Nucleus accumbens (tissue), 56 donors: Measurements from ENCODE around the gene ANKRD27.
"Not testable (repeated sequence)": the region's sequence is repeated elsewhere in the genome, so short reads cannot be mapped to it uniquely, and the experiment has no call there.

ENCODE experiments used
- DNase-seq, 56 donors: peaks; one replicate each; lab custom pipeline; 2025; lab: John Stamatoyannopoulos, UW

Gene ANKRD27

DNA sequence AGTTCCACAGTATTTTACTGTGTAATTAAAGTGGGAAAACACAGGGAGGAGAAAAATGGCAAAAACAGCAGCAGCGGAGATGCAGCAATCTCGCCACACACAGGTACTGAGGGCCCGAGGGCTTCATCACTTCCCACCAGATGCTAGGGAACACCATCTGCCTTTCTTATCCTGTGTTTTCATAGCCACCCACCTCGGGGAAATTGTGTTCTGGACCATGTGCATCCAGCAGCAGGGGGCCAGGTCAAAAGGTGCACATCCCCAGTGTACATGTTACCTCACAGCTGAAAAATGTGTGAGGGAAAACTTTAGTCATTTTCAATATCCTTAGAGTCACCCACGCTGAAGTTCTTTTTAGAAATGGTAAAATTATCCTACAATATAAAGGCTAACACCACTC is 63.8 kb downstream of the ANKRD27 start:
- DNase-seq, result no peak

DNA sequence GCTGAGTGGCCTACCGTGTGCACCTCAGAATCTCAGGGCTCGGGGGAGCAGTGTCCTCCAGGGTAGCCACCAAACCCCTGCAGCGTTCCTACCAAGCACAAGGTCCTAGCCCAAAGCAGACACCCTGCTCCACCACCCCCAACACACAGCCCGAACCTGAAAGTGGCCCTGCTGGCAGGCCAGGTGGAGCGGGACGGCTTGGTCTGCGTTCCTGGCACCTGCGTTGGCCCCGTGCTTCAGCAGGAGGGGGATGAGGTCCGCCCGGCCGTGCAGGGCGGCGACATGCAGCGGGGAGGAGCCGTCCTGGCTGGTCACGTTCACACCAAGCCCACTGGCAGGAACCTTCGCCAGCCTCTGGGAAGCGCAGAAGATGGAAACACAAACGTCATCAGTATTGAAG is 67.5 kb downstream of the ANKRD27 start:
- no peak for DNase-seq

DNA sequence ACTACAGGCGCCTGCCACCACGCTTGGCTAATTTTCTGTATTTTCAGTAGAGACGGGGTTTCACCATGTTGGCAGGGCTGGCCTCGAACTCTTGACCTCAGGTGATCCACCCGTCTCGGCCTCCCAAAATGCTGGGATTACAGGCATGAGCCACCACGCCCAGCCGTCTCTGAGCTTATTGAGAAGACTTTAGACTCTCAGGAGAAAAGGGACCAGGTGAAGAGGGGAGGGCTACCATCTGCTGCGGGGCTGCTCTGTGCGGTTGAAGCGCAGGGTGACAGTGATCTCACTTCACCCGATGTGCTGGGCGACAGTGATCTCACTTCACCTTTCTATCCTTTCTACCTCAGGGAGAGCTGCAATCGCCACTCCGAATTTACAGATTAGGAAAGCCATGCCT is 68.7 kb downstream of the ANKRD27 start:
- no peak for DNase-seq

DNA sequence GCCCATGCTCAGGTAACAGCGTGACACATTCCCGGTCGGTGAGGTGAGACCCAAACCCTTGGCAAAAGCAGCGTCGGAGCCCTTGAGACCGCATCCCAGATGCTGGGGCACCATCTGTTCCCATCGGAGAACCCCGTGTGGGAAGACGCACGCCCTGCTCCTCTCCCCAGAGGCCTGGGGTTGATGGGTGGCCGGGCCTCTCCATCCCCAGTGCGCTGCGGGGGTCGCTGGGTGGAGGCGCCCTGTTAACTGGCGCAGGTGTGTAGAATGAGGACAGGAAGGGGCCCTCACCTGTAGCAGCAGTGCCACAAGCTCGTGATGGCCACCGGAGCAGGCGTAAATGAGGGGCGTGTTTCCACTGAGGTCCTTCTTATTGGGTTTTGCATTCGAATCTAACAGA is 69.4 kb downstream of the ANKRD27 start:
- no peak for DNase-seq

DNA sequence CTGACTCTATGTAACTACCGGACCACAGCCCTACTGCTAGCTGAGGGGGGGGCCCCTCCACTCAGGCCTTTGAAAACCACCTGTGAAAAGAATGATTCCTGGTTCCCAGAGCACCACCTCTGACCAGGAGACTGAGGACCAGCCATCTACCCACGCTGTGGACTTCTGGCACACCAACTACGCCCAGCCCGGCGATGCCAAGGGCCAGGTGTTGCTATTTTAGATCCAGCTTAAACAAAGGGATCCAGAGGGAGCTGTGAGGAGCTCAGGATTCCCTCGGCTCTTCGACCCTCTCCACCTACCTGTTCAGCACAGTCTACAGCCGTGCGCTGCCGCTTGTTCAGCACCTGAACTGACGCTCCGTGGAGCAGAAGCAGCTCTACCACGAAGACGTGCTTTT is 71.0 kb downstream of the ANKRD27 start:
- no peak for DNase-seq

DNA sequence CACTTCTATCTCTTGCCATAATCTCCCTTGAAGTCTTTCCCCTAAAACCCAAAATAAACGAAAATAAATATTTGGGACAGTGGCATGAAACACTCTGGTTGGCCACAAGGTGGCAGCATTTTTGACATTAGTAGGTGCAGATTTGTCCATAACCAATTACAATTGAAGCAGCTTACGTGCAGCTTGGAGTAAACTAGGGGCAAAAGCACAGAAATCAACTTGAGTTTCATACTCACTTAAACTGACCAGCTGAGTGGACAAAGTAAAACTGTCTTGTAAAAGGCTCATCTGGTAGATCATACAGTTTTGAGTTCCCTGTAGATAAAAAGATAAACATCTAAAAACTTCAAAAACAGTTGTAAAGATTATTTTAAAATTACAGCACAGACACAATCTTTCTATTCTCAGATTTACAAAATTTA is 75.2 kb downstream of the ANKRD27 start:
- DNase-seq, result peak in 8 of 56 donors; percentile 1 to 41 (median 6)

DNA sequence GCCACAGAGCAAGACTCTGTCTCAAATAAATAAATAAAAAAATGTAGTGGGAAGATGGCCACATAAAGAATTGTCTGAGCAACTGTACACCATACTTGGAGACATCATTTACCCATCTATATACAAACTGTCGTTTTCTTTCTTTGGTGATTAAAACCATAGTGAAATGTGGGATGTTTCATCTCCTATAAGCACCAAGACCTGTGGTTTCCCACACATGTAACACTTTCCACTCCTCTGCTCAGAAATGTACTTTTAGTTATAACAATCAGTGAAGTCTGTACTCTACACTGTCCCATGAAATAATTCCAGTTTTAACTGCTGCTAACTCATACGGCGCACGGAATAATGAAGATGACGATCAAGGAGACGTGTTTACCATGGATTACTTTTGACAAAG is 75.7 kb downstream of the ANKRD27 start:
- DNase-seq, result no peak

DNA sequence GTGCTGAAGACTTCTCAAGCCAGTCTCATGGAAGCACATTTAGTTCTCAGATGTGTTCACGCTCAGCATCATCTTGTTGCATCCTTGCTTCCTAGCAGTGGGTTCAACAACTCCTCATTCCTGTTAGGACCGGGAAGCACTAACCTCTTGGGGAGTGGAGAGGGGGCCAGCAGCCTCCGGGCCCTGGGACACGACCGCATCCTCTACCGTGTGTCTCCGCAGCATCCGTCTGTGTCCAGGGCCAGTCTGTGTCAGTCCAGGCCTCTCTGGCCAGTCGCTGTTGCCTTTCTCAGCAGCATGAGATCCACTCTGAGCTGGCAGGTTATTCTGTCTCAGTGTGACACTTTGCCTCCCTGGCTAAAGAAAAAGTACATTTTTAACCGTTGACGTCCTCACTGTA is 77.0 kb downstream of the ANKRD27 start:
- no peak for DNase-seq

DNA sequence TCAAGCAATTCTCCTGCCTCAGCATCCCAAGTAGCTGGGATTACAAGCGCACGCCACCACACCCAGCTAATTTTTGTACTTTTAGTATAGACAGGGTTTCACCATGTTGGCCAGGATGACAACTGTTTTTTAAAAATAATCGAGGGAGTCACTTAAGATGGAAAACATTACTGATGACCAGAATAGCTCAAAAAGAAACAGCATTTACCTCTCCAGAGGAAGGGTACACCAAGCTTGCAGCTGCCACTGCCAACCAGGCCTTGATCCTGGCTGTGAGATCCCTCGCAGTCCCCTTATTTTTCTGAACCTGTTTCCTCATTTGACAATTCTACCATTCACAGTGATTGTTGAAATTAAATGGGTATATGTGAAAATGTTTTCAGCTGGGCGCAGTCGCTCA is 79.5 kb downstream of the ANKRD27 start:
- DNase-seq, result no peak

DNA sequence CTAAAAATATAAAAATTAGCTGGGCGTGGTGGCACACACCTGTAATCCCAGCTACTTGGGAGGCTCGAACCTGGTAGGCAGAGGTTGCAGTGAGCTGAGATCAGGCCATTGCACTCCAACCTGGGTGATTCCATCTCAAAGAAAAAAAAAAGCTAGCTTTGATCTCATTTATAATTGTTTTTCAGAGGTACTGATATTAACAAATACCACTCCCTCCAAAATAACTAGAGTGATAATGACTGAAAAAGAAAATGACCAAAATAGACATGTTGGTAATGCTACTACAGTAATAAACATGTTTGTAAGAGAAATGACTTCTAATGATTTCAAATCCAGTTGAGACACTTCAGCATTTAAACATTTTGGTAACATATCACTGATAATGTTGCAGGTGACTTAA is 81.0 kb downstream of the ANKRD27 start:
- no peak for DNase-seq

DNA sequence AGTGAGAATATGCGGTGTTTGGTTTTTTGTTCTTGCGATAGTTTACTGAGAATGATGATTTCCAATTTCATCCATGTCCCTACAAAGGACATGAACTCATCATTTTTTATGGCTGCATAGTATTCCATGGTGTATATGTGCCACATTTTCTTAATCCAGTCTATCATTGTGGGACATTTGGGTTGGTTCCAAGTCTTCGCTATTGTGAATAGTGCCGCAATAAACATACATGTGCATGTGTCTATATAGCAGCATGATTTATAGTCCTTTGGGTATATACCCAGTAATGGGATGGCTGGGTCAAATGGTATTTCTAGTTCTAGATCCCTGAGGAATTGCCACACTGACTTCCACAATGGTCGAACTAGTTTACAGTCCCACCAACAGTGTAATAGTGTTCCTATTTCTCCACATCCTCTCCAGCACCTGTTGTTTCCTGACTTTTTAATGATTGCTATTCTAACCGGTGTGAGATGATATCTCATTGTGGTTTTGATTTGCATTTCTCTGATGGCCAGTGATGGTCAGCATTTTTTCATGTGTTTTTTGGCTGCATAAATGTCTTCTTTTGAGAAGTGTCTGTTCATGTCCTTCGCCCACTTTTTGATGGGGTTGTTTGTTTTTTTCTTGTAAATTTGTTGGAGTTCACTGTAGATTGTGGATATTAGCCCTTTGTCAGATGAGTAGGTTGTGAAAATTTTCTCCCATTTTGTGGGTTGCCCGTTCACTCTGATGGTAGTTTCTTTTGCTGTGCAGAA is 87.1 kb downstream of the ANKRD27 start:
- DNase-seq, result not testable (repeated sequence)

DNA sequence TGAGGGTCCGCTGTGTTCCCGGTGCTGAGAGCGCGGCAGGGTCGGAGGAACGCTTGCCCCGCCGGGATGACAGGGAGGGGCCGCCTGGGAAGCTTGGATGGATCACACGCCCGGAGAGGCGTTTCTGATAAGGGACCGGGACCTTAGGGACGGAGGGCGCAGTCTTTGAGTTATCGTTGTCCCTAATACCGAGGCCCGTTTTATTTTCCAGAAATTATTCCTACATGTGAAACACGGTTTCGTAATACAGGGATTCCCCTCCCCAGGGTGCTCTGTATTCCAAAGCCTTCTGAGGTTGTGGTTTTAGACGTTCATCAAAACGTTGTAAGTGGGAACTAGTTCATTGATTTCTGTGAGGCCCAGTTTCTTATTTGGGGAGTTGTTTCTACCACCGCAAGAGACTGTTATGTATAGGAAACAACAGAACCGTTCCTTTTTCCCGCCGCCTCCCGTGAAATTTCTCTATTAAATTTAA is 93.2 kb downstream of the ANKRD27 start:
- peak in 12 of 56 donors; percentile 15 to 48 (median 25) for DNase-seq

DNA sequence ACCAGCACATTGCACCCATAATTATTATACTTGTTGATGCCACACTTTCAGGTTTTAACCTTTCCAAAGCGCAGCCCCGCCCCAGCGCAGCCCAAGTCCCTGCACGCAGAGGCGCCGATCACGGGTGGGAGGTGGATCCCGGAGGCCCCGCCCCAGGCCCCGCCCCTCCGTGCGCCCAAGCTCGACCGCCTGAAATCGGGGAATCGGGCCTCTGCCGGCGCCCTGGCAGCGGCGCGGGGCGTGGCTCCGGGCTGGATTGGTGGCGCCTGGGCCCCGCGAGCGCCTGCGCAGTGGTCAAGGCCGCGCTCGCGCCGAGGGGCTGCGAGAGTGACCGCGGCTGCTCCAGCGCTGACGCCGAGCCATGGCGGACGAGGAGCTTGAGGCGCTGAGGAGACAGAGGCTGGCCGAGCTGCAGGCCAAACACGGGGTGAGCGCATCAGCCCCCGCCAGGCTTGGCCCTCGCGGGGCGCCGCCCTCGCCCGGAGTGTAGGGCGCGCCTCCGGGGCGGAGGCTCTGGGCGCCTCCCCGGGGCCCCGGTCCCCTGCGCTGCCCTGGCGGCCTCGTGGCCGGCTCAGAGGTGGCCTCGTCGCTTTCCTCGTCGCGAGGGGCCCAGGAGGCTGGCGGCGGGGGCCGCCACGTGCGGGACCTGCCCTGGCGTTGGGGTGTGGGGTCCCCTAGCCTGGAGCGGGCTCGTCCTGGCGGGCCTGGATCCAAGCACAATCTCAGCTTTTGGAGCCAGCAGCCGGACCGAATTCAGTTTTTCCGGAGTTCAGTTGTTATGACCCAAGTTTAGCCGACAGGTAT is 93.9 kb downstream of the ANKRD27 start, which contains the start of gene PDCD5:
TSS of gene PDCD5 (plus strand) at position 290 of the 804 bp plus-strand sequence. CDS start at position 362, 72 bp downstream.
- DNase-seq, result peak; percentile 56 to 98 (median 92)

DNA sequence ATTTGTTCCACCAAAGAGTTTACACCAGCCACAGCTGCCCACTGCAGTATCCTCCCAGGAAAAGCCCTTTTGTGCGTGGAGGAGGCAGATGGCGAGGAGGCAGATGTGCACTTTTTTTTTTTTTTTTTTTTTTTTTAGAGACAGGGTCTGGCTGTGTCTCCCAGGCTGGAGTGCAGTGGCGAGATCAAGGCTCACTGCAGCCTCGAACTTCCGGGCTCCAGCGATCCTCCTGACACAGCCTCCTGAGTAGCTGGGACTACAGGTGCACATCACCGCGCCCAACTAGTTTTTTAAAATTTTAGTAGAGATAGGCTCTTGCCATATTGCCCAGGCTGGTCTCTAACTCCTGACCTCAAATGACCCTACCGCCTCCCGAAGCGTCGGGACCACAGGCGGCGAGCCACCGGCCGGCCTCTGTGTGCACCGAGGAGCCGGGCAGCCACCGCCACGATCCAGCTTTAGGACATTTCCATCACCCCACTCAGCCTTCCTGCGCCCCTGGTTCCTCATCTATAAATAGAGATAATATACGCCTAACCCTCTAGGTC is 94.6 kb downstream of the ANKRD27 start:
- DNase-seq, result no peak

DNA sequence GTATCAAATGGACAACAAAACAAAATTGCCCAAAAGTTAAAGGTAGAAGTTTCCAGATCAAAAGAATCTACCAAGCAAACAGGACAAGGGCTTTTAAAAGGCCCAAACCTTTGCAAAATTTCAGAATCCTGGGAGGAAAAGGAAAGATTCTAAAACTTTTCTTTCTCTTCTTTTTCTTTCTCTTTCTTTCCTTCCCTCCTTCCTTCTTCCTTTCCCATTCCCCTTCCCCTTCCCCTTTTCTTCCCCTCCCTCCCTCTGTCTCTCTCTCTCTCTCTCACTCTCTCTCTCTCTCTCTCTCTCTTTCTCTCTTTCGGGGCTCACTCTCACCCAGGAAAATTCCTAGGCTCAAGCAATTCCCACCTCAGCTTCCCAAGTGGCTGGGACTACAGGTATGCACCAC is 98.2 kb downstream of the ANKRD27 start:
- DNase-seq, result no peak

DNA sequence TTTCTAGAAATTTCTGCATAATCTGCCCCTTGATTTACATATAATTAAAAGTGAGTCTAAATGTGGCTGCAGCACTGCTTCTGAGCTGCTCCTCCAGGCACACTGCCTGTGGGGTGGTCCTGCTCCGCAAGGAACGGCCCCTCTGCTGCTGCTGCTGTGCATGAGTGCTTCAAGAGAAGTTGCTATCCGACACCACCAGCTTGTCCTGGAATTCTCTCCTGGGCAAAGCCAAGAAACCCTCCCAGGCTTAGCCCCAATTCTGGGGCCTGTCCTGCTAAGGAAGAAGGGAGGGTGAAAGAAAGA is 101.5 kb downstream of the ANKRD27 start:
- DNase-seq, result no peak

DNA sequence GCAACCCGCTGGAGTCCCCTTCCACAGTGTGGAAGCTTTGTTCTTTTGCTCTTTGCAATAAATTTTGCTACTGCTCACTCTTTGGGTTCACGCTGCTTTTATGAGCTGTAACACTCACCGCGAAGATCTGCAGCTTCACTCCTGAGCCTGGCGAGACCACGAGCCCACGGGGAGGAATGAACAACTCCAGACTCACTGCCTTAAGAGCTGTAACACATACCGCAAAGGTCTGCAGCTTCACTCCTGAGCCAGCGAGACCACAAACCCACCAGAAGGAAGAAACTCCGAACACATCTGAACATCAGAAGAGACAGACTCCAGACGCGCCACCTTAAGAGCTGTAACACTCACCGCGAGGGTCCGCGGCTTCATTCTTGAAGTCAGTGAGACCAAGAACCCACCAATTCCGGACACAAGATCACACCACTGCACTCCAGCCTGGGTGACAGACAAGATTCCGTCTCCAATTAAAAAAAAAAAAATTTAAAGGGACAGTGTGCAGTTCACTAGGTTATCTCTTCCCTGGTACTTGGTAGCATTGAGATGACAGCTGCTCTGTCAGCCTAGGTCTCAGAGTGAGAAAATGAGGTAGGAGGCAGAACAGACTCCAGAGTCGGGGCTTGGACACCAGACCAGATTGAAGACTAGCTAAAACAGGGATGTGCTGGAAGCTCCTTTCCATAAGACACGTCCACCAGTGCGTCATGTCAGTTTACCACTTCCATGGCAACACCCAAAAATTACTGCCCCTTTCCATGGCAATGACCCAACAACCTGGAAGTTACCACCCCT is 102.1 kb downstream of the ANKRD27 start:
- not testable (repeated sequence) for DNase-seq

DNA sequence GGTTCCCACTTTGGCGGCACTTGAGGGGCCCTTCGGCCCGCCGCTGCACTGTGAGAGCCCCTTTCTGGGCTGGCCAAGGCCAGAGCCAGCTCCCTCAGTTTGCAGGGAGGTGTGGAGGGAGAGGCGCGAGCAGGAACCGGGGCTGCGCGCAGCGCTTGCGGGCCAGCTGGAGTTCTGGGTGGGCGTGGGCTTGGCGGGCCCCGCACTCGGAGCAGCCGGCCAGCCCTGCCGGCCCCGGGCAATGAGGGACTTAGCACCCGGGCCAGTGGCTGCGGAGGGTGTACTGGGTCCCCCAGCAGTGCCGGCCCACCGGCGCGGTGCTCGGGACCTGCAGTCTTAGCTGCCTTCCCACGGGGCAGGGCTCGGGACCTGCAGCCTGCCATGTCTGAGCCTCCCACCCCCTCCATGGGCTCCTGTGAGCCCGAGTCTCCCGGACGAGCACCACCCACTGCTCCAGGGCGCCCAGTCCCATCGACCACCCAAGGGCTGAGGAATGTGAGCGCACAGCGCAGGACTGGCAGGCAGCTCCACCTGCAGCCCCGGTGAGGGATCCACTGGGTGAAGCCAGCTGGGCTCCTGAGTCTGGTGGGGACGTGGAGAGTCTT is 103.4 kb downstream of the ANKRD27 start:
- DNase-seq, result not testable (repeated sequence)

DNA sequence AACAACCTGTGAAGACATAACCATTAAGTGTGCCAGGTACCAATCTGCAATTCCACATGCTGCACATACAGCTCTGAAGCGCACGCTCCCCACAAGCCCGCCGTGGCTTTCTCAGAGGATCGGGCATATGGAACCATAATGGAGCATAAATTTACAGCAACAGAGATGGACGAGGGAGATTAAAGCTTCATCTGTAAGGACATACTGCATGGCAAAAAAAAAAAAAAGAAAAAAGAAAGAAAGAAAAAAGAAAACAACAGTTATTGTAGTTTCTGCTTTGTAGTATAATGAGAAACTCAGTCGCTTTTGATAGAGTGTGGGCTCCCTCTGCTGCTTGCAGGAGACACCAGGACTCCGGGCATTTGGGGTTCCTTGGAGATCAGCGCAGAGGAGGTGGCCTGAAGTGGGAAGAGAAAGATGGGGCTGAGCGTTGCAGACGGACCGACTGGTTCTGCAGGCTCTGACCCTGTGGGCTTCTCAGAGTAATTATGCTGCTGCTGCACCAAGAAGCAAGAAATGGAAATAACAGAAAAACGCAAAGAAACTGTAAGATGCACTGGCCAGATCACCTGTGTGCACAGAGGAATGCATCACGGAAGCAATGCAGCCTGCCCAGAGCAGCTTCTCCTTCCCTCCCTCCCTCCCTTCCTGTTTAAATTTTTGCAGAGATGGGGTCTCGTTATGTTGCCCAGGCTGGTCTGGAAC is 104.7 kb downstream of the ANKRD27 start:
- DNase-seq, result peak in 44 of 56 donors; percentile 2 to 81 (median 26)

DNA sequence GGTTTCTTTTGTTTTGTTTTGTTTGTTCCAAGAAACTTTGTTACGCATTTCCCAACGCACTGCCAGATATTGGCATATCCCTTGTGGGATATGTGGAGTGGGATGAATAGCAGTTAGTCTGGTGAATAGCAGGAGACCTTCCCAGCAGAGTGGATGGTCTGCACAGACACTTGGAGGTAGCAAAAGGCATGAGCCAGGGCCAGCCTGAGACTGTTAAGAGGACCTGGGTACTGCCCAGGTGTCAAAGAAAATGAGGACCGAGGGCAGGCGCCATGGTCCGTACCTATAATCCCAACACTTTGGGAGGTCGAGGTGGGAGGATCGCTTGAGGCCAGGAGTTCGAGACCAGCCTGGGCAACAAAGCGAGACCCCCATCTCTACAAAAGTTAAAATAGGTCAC is 107.5 kb downstream of the ANKRD27 start:
- DNase-seq, result no peak
